Mesodermal cell (in vitro differentiated cells): ENCODE results near the gene RCN2. TPM values are rescaled to one million over a fixed set of nuclear protein-coding genes. Genes with fewer than 3 reads are reported as not detected.
A peak's percentile ranks its signal among the peaks of the same experiment; 100 is the strongest.
"Not testable (repeated sequence)": the region's sequence is repeated elsewhere in the genome, so short reads cannot be mapped to it uniquely, and the experiment has no call there.

Source experiments
- H3K27ac ChIP-seq: 2 replicates; pipeline ENCODE4 v1.7.0; 2013; ENCODE audit warnings: mild to moderate bottlenecking, low read depth, low read length, moderate library complexity; ENCODE audit not compliant: severe bottlenecking
- H3K36me3 ChIP-seq: 2 replicates; pipeline ENCODE4 v1.7.1; 2013; ENCODE audit warnings: mild to moderate bottlenecking, low read length, moderate library complexity; ENCODE audit not compliant: control insufficient read depth, insufficient read depth
- H3K4me1 ChIP-seq: one replicate; pipeline ENCODE4 v1.7.1; 2013; ENCODE audit warnings: mild to moderate bottlenecking, low read length; ENCODE audit not compliant: insufficient read depth, control insufficient read depth, poor library complexity, severe bottlenecking
- H3K4me3 ChIP-seq: 2 replicates; pipeline ENCODE4 v1.7.0; 2013; ENCODE audit warnings: low read length, control low read depth, mild to moderate bottlenecking; ENCODE audit not compliant: insufficient read depth, poor library complexity, severe bottlenecking; ENCODE audit errors: extremely low read depth
- H3K9me3 ChIP-seq: 2 replicates; pipeline ENCODE4 v1.7.1; 2013; ENCODE audit warnings: mild to moderate bottlenecking, low read length, moderate library complexity; ENCODE audit not compliant: control insufficient read depth
- WGBS, 2 experiments: methylation state at CpG; one replicate each; pipeline ENCODE4 v1.1.5; 2013; ENCODE audit warnings: missing lambda C conversion rate in 2 of 2; ENCODE audit not compliant: insufficient coverage in 2 of 2; 5-methylcytosine and 5-hydroxymethylcytosine counted together
- polyA plus RNA-seq, 2 experiments: library from polyadenylated mRNA; stranded (reverse); fragments of 50-300 nt; gene quantifications; one replicate each; pipeline ENCODE4 v1.2.3, GENCODE V29; 2013

RCN2 gene, protein sequence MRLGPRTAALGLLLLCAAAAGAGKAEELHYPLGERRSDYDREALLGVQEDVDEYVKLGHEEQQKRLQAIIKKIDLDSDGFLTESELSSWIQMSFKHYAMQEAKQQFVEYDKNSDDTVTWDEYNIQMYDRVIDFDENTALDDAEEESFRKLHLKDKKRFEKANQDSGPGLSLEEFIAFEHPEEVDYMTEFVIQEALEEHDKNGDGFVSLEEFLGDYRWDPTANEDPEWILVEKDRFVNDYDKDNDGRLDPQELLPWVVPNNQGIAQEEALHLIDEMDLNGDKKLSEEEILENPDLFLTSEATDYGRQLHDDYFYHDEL
- polyA plus RNA-seq (2013, experiment 1 of 2), result 192 TPM
- polyA plus RNA-seq (2013, experiment 2 of 2), result 201 TPM

DNA sequence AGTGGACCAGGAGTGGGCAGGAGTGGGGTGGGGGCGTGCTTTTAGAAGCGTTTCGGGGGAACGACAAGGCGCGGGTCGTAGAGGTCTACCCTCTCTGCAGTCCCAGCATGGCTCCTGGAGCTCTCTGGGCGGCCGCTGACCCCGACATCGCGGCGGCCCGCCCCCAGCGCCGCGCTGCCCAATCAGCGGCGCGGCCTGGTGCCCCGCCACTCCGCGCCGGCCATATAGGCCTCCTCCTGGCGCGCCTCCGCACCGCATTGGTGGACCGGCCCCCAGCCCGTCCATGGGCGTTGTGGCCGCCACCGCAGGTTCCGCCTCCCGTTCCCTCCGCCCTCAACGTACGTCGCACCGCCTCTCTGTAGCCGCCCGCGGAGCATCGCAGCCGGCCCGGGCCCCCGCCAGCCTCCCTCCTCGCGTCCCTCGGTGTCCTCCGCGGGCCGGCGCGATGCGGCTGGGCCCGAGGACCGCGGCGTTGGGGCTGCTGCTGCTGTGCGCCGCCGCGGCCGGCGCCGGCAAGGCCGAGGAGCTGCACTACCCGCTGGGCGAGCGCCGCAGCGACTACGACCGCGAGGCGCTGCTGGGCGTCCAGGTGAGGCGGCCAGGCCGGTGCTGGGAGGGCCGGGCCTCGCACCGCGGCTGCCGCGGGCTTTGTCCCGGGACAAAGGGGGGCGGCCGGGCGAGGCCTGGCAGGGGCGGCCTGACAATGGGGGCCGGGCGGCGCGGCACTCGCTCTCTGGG, at the start of gene RCN2:
Gene RCN2, plus strand, starts transcription at position 353 of the 738 bp plus-strand sequence. Its CDS starts 93 bp downstream, at position 446.
- peak within 1 kb of the TSS; percentile 73 for H3K4me3 ChIP-seq
- 0% methylated on average over 54 to 88 of the region's 96 CpGs for WGBS, 2 experiments
- H3K36me3 ChIP-seq, result peaks cover 28% of the 10 kb centered on the region
- peak within 1 kb of the TSS; percentile 68 for H3K27ac ChIP-seq
- H3K4me1 ChIP-seq, result no peaks in the 10 kb centered on the region
- no peaks in the 10 kb centered on the region for H3K9me3 ChIP-seq

DNA sequence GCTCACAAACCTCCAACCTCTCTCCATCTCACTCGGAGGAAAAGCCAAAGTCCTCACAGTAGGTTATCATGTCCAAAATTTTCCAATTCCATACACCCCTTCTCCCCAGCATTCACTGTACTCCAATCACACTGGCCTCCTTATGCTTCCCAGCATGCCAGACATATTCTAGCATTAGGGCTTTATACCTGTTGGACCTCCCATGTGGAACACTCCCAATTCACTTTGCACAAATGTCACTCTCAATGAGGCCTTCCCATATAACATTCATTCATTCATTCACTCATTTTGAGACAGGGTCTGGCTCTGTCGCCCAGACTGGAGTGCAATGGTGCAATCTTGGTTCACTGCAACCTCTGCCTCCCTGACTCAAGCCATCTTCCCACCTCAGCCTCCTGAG, 46.3 kb upstream of the RCN2 start:
- no peaks in the 10 kb centered on the region for H3K4me1 ChIP-seq
- H3K27ac ChIP-seq, result no peak overlapping the region
- H3K36me3 ChIP-seq, result no peaks in the 10 kb centered on the region
- WGBS, 2 experiments, result 84 to 86% methylated on average over 2 of the region's 2 CpGs
- H3K9me3 ChIP-seq, result no peaks in the 10 kb centered on the region
- H3K4me3 ChIP-seq, result no peak overlapping the region

DNA sequence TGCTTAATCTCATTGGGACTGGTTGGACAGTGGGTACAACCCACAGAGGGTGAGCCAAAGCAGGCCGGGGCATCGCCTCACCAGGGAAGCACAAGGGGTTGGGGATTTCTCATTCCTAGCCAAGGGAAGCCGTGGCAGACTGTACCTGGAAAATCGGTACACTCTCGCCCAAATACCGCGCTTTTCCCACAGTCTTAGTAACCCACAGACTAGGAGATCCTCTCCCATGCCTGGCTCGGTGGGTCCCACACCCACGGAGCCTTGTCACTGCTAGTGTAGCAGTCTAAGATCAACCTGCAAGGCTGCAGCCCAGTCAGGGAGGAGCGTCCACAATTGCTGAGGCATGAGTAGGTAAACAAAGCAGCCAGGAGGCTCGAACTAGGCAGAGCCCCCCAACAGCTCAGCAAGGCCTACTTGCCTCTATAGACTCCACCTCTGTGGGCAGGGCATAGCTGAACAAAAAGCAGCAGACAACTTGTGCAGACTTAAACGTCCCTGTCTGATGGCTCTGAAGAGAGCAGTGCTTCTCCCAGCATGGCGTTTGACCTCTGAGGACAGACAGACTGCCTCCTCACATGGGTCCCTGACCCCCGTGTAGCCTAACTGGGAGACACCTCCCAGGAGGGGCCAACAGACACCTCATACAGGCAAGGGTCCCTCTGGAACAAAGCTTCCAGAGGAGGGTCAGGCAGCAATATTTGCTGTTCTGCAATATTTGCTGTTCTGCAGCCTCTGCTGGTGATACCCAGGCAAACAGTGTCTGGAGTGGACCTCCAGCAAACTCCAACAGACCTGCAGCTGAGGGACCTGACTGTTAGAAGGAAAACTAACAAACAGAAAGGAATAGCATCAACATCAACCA, 44.0 kb upstream of the RCN2 start:
- H3K9me3 ChIP-seq, H3K27ac ChIP-seq, H3K36me3 ChIP-seq, H3K4me1 ChIP-seq, H3K4me3 ChIP-seq: not testable (repeated sequence)
- 92 to 94% methylated on average over 10 to 14 of the region's 14 CpGs for WGBS, 2 experiments

DNA sequence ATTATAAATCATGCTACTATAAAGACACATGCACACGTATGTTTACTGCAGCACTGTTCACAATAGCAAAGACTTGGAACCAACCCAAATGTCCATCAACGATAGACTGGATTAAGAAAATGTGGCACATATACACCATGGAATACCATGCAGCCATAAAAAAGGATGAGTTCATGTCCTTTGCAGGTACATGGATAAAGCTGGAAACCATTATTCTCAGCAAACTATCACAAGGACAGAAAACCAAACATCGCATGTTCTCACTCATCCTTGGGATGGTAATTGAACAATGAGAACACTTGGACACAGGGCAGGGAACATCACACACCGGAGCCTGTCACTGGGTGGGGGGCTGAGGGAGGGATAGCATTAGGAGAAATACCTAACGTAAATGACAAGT, 38.7 kb upstream of the RCN2 start:
- H3K9me3 ChIP-seq, H3K36me3 ChIP-seq, H3K27ac ChIP-seq, H3K4me3 ChIP-seq, H3K4me1 ChIP-seq: not testable (repeated sequence)
- 73 to 91% methylated on average over 1 to 2 of the region's 5 CpGs for WGBS, 2 experiments

DNA sequence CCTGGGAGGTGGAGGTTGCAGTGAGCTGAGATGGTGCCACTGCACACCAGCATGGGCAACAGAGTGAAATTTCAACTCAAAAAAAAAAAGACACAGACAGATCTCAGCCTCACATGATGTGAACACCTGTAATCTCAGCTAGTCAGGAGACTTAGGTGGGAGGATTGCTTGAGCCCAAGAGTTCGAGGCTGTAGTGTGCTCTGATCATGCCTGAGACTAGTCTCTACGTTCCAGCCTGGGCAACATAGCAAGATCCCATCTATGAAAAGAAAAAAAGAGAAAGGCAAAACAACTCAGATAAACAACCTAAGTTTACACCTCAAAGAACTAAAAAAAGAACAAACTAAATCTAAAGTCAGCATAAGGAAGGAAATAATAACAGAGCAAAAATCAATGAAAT, 37.4 kb upstream of the RCN2 start:
- H3K4me3 ChIP-seq, result no peak overlapping the region
- no peaks in the 10 kb centered on the region for H3K9me3 ChIP-seq
- H3K4me1 ChIP-seq, result no peaks in the 10 kb centered on the region
- 87 to 100% methylated on average over 1 to 2 of the region's 2 CpGs for WGBS, 2 experiments
- no peaks in the 10 kb centered on the region for H3K36me3 ChIP-seq
- no peak overlapping the region for H3K27ac ChIP-seq

DNA sequence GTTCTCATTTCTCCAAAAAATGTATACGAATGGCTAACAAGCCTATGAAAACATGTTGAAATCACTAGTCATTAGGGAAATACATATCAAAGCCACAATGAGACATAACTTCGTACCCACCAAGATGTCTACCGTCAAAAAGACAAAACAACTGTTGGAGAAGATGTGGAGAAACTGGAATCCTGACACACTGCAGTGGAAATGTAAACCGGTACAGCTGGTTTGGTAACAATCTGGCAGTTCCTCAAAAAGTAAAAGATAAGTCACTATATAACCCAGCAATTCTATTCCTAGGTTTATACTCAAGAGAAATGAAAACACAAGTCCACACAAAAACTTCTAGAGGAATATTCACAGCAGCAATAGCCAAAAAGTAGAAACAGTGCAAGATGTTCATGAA, 33.4 kb upstream of the RCN2 start:
- Histone ChIP-seq H3K9me3 (no peaks in the 10 kb centered on the region), H3K4me1 (no peaks in the 10 kb centered on the region), H3K36me3 (no peaks in the 10 kb centered on the region), H3K4me3 (no peak overlapping the region), H3K27ac (no peak overlapping the region)
- WGBS, 2 experiments, result 83 to 92% methylated on average over 1 to 2 of the region's 4 CpGs

DNA sequence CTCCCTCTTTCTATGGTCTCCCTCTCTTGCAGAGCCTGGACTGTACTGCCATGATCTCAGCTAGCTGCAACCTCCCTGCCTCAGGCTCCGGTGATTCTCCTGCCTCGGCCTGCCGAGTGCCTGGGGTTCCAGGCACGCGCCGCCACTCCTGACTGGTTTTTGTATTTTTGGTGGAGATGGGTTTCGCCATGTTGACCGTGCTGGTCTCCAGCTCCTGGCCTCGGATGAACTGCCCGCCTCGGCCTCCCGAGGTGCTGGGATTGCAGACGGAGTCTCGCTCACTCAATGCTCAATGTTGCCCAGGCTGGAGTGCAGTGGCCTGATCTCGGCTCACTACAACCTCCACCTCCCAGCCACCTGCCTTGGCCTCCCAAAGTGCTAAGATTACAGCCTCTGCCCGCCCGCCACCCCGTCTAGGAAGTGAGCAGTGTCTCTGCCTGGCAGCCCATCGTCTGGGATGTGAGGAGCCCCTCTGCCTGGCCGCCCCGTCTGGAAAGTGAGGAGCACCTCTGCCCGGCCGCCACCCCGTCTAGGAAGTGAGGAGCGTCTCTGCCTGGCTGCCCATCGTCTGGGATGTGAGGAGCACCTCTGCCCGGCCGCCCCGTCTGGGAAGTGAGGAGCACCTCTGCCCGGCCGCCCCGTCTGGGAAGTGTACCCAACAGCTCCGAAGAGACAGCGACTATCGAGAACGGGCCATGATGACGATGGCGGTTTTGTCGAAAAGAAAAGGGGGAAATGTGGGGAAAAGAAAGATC, 32.2 kb upstream of the RCN2 start:
- H3K36me3 ChIP-seq, result not testable (repeated sequence)
- 96 to 97% methylated on average over 9 to 19 of the region's 39 CpGs for WGBS, 2 experiments

DNA sequence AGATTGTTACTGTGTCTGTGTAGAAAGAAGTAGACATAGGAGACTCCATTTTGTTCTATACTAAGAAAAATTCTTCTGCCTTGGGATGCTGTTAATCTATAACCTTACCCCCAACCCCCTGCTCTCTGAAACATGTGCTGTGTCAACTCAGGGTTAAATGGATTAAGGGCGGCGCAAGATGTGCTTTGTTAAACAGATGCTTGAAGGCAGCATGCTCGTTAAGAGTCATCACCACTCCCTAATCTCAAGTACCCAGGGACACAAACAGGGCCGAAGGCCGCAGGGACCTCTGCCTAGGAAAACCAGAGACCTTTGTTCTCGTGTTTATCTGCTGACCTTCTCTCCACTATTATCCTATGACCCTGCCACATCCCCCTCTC, 31.6 kb upstream of the RCN2 start:
- WGBS, 2 experiments, result no CpG with 5 or more reads among the region's 6 CpGs
- not testable (repeated sequence) for H3K4me3 ChIP-seq, H3K36me3 ChIP-seq, H3K9me3 ChIP-seq, H3K27ac ChIP-seq, H3K4me1 ChIP-seq

More for the DNA sequence above, 32.2 kb upstream of the RCN2 start:
- not testable (repeated sequence) for H3K4me1 ChIP-seq, H3K4me3 ChIP-seq, H3K27ac ChIP-seq, H3K9me3 ChIP-seq

DNA sequence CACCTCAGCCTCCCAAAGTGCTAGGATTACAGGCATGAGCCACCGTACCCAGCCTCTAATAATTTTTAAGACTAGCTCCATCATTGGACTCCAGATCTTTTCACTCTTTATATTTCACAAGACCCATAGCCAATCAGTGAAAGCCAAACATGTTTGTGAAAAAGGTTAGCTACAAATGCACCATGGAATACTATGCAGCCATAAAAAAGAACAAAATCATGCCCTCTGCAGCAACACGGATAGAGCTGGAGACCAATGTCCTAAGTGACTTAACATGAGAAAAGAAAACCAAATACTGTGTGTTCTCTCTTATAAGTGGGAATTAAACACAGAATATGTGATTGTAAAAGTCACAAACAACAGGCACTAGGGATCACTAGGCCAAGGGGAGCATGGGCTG, 29.6 kb upstream of the RCN2 start:
- H3K36me3 ChIP-seq, result no peaks in the 10 kb centered on the region
- H3K4me1 ChIP-seq, result peaks cover 4% of the 10 kb centered on the region
- no peaks in the 10 kb centered on the region for H3K9me3 ChIP-seq
- WGBS, 2 experiments, result 100% methylated on average over 1 of the region's 2 CpGs; no CpG with 5 or more reads in 1 of the 2 experiments
- H3K27ac ChIP-seq, result no peak overlapping the region
- H3K4me3 ChIP-seq, result no peak overlapping the region

DNA sequence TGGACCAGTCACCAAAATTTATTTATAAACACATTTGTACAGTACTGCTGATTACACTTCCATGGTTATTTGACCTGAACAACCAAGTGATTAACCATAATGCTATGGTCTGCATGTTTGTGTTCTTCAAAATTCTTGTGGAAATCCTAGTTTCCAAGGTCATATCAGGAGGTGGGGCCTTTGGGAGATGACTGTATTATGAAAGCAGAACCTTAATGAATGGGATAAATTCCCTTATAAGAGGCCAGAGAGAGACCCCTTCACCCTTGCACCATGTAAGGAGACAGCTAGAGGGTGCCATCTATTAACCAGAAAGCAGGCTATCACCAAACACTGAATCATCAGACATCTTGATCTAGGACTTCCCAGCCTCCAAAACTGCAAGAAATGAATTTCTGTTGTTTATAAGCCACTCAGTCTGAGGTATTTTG, 28.3 kb upstream of the RCN2 start:
- no peaks in the 10 kb centered on the region for H3K36me3 ChIP-seq
- H3K4me3 ChIP-seq, result no peak overlapping the region
- no peak overlapping the region for H3K27ac ChIP-seq
- no peaks in the 10 kb centered on the region for H3K9me3 ChIP-seq
- peaks cover 4% of the 10 kb centered on the region for H3K4me1 ChIP-seq
